Epithelial cell of proximal tubule (primary cell): ENCODE data around the gene RHBDL3. TPM values are rescaled to one million over a fixed set of nuclear protein-coding genes. Genes with fewer than 3 reads are reported as not detected.

Experiments used
- DNase-seq: peaks from one replicate; pipeline ENCODE4 v3.0.0-alpha.2; 2011; ENCODE audit warnings: low read depth
- H3K4me3 ChIP-seq: 2 replicates; pipeline ENCODE4 v1.5.1; 2011; ENCODE audit warnings: low read depth, mild to moderate bottlenecking, low read length
- total RNA-seq: library from RNA; depleted of rRNA; stranded (reverse); fragments of >200 nt; gene quantifications from 2 replicates; pipeline ENCODE4 v1.2.3, GENCODE V29; 2015
- TF ChIP-seq, protein P1 (sequence below): conservative IDR thresholded peaks from 2 replicates; pipeline ENCODE4 v1.5.1; 2012; ENCODE audit warnings: low read depth, mild to moderate bottlenecking, low read length

RHBDL3 gene
- total RNA-seq, 1 donor from 2014 or later = not detected

DNA sequence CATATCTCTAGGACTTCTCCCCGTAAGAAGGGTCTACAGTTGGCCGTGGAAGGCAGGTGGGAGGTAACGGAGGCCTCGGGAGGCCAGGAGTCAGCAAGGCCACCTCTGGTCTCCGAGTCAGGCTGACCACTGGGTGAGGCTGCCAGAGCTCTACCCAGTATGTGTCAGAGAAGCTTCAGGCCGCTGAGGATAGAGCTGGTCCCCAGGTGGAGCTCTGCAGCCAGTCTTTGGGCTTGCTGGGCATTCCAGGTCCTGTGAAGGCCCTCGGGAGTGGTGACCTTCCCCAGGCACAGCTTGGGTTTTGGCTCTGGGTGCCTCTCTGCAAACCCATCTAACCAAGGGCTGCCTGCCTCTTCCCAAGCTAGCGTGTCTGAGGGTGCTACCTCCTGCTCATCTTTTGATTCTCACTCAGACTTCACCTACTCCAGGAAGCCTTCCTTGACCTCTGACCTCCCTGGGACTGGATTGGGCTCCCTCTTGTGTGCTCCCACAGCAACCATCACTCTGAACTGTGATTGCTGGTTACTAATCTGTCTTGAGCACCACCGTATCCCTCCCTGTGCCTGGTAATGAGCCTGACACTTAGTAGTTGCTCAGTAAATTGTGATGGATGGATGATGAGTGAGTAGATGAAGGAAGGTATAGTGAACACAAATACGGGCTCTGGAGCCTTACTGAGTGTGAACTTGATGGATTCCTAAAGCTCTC is 22.3 kb downstream of the RHBDL3 start:
- TF ChIP-seq, protein P1, sequence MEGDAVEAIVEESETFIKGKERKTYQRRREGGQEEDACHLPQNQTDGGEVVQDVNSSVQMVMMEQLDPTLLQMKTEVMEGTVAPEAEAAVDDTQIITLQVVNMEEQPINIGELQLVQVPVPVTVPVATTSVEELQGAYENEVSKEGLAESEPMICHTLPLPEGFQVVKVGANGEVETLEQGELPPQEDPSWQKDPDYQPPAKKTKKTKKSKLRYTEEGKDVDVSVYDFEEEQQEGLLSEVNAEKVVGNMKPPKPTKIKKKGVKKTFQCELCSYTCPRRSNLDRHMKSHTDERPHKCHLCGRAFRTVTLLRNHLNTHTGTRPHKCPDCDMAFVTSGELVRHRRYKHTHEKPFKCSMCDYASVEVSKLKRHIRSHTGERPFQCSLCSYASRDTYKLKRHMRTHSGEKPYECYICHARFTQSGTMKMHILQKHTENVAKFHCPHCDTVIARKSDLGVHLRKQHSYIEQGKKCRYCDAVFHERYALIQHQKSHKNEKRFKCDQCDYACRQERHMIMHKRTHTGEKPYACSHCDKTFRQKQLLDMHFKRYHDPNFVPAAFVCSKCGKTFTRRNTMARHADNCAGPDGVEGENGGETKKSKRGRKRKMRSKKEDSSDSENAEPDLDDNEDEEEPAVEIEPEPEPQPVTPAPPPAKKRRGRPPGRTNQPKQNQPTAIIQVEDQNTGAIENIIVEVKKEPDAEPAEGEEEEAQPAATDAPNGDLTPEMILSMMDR = no peak

GRCh38 chr17:32288615-32289014 is 23.0 kb downstream of the RHBDL3 start:
- TF ChIP-seq, protein P1 = no peak
- DNase-seq = no peak
- H3K4me3 ChIP-seq = no peak overlapping the region

More for the DNA sequence above, 22.3 kb downstream of the RHBDL3 start:
- DNase-seq = no peak
- H3K4me3 ChIP-seq = no peak overlapping the region

DNA sequence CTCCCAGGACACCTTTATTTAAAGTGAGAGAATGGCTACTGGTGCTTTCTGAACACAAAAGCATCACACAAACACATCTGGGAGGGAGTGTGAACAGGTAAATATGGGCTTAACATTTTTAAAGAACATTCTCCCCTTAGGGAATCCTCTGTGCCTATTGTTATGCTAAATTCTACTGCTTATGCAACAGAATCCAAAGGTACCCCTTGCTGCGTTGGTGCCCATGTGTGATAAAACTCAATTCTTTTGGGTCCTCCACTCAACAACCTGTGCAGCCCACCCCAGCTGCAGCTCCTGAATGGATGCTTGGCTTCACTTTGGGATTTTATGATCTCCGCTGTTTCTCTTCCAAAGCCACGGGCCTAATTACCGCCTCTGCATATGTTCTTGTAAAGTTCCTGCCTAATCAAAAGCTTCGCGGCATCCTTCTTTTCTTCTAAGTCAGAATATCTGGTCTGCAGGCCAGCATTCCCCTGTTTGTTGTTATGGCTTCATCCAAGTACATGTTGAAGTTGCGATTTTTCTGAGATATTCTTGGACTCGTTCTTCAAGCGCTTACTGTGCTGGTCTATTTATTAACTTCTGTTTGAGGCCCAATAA is 23.9 kb downstream of the RHBDL3 start:
- H3K4me3 ChIP-seq = no peak overlapping the region
- no peak for DNase-seq
- TF ChIP-seq, protein P1 = no peak

DNA sequence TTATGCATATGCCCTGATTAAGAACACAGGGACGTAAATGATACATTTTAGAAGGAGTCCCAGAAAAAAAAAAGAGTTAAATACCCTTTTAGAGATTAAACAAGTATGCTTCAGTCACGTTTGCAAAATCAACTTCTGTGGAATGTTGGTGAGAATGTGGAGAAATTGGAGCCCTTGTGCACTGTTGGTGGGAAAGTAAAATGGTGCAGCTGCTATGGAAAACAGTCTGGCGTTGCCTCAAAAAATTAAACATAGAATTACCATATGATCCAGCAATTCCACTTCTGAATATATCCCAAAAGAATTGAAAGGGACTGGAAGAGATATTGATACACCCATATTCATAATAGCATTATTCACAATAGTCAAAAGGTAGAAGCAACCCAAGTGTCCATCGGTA is 26.5 kb downstream of the RHBDL3 start:
- no peak overlapping the region for H3K4me3 ChIP-seq
- DNase-seq = no peak
- TF ChIP-seq, protein P1 = no peak

GRCh38 chr17:32297424-32297823 is 31.8 kb downstream of the RHBDL3 start:
- TF ChIP-seq, protein P1 = no peak
- no peak for DNase-seq

GRCh38 chr17:32297860-32298259 is 32.2 kb downstream of the RHBDL3 start:
- no peak for DNase-seq
- TF ChIP-seq, protein P1 = no peak
- no peak overlapping the region for H3K4me3 ChIP-seq

More at GRCh38 chr17:32297424-32297823, 31.8 kb downstream of the RHBDL3 start:
- H3K4me3 ChIP-seq = no peak overlapping the region
